Mesendoderm (in vitro differentiated cells): ENCODE data around the gene KCND3.

ENCODE experiments used
- DNase-seq: peaks from one replicate; pipeline ENCODE4 v3.0.0; 2013
- H2AK5ac ChIP-seq: 2 replicates; pipeline ENCODE4 v1.6.1; 2013; ENCODE audit warnings: low read length, inconsistent platforms
- H2BK120ac ChIP-seq: 2 replicates; pipeline ENCODE4 v1.6.1; 2013; ENCODE audit warnings: low read depth, mild to moderate bottlenecking, low read length, moderate library complexity, mixed read lengths
- H2BK15ac ChIP-seq: replicated peaks from 2 replicates; pipeline ENCODE4 v1.6.1; 2013; ENCODE audit warnings: low read depth, mild to moderate bottlenecking, moderate library complexity
- H2BK5ac ChIP-seq: 2 replicates; pipeline ENCODE4 v1.6.1; 2013; ENCODE audit warnings: low read length, inconsistent platforms
- H3K18ac ChIP-seq: 2 replicates; pipeline ENCODE4 v1.6.1; 2013; ENCODE audit warnings: mild to moderate bottlenecking, low read length, mixed read lengths
- H3K23ac ChIP-seq: one replicate; pipeline ENCODE4 v1.6.1; 2013; ENCODE audit warnings: low read length
- H3K27ac ChIP-seq: 2 replicates; pipeline ENCODE4 v1.5.1; 2013; ENCODE audit warnings: low read depth, mild to moderate bottlenecking, inconsistent platforms, low read length, moderate library complexity
- H3K27me3 ChIP-seq: 2 replicates; pipeline ENCODE4 v1.6.1; 2013; ENCODE audit warnings: low read length, control low read depth, mild to moderate bottlenecking, inconsistent platforms; ENCODE audit not compliant: insufficient read depth, poor library complexity
- H3K36me3 ChIP-seq: 2 replicates; pipeline ENCODE4 v1.6.1; 2013; ENCODE audit warnings: low read length, inconsistent platforms; ENCODE audit not compliant: control insufficient read depth, insufficient read depth
- H3K4ac ChIP-seq: one replicate; pipeline ENCODE4 v1.6.1; 2013; ENCODE audit warnings: low read depth, mild to moderate bottlenecking, low read length, moderate library complexity
- H3K4me1 ChIP-seq: 2 replicates; pipeline ENCODE4 v1.6.1; 2013; ENCODE audit warnings: low read depth, low read length, inconsistent platforms; ENCODE audit not compliant: control insufficient read depth
- H3K4me2 ChIP-seq: 2 replicates; pipeline ENCODE4 v1.6.1; 2013; ENCODE audit warnings: low read length
- H3K4me3 ChIP-seq: 2 replicates; pipeline ENCODE4 v1.5.1; 2013; ENCODE audit warnings: mild to moderate bottlenecking, low read length
- H3K56ac ChIP-seq: one replicate; pipeline ENCODE4 v1.6.1; 2013; ENCODE audit warnings: low read length
- H3K79me1 ChIP-seq: 2 replicates; pipeline ENCODE4 v1.6.1; 2013; ENCODE audit warnings: low read length, inconsistent platforms
- H3K79me2 ChIP-seq: 2 replicates; pipeline ENCODE4 v1.6.1; 2013; ENCODE audit warnings: mild to moderate bottlenecking, low read length; ENCODE audit not compliant: control insufficient read depth, insufficient read depth
- H3K9ac ChIP-seq: 2 replicates; pipeline ENCODE4 v1.6.1; 2013; ENCODE audit warnings: low read length, inconsistent platforms
- H4K5ac ChIP-seq: one replicate; pipeline ENCODE4 v1.6.1; 2013; ENCODE audit warnings: low read length
- H4K8ac ChIP-seq: one replicate; pipeline ENCODE4 v1.6.1; 2013; ENCODE audit warnings: low read depth, mild to moderate bottlenecking, control low read depth, low read length, moderate library complexity
- WGBS: extraction: QIAGEN DNeasy Blood & Tissue Kit; methylation state at CpG from one replicate; pipeline ENCODE4 v1.1.7; 2013; ENCODE audit warnings: low lambda C conversion rate, missing lambda C conversion rate; ENCODE audit not compliant: insufficient coverage; ENCODE audit errors: extremely low coverage; 5-methylcytosine and 5-hydroxymethylcytosine counted together

KCND3 gene

DNA sequence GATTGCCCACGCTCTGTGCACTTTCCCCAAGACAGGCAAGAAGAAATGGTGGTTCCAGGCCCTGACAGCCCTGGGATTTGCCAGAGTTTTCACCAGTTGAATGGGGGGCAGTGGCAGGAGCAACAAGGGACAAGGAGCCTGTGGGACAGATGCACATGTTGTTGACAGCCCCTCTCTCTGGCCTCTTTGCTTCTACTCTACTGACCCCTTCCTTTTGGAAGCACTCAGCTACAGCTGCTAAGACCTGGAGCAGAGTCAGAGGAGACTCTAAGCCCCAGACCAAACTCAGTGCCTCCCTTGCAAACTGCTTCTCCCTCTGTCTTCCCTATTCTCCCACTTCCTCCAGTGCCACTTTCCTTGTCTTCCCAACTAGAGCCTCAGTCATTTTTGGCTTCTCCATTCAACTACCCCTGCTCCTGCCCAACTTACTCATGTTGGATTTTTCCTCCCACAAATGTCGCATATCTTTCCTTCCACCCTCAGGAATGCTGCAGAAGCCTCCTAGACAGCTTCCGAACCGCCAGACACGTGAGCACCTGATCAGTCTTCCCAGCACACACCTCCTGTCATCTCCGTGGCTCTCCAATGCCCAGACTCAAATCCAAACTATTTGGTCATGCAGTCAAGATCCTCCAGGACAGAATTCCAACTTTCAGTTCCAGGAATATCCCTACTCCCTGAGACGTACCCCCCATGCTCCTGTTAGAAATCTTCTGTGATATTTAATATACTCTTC is 259.4 kb downstream of the KCND3 start:
- H3K79me1 ChIP-seq = peaks cover 1% of the 10 kb centered on the region
- H2AK5ac ChIP-seq = no peak overlapping the region
- no peak overlapping the region for H3K56ac ChIP-seq
- H3K27ac ChIP-seq = no peak overlapping the region
- no peak overlapping the region for H3K4ac ChIP-seq
- WGBS = no CpG with 5 or more reads among the region's 7 CpGs
- H3K9ac ChIP-seq = no peak overlapping the region
- no peak overlapping the region for H2BK5ac ChIP-seq
- no peak overlapping the region for H3K23ac ChIP-seq
- no peak overlapping the region for H4K5ac ChIP-seq
- no peak overlapping the region for H4K8ac ChIP-seq
- no peaks in the 10 kb centered on the region for H3K79me2 ChIP-seq
- no peak for DNase-seq
- no peak overlapping the region for H3K4me3 ChIP-seq
- no peak overlapping the region for H3K18ac ChIP-seq
- H3K27me3 ChIP-seq = no peaks in the 10 kb centered on the region
- no peak overlapping the region for H3K4me2 ChIP-seq
- H2BK15ac ChIP-seq = no peak overlapping the region
- peaks cover under 1% of the 10 kb centered on the region for H3K4me1 ChIP-seq
- H2BK120ac ChIP-seq = no peak overlapping the region
- H3K36me3 ChIP-seq = no peaks in the 10 kb centered on the region

DNA sequence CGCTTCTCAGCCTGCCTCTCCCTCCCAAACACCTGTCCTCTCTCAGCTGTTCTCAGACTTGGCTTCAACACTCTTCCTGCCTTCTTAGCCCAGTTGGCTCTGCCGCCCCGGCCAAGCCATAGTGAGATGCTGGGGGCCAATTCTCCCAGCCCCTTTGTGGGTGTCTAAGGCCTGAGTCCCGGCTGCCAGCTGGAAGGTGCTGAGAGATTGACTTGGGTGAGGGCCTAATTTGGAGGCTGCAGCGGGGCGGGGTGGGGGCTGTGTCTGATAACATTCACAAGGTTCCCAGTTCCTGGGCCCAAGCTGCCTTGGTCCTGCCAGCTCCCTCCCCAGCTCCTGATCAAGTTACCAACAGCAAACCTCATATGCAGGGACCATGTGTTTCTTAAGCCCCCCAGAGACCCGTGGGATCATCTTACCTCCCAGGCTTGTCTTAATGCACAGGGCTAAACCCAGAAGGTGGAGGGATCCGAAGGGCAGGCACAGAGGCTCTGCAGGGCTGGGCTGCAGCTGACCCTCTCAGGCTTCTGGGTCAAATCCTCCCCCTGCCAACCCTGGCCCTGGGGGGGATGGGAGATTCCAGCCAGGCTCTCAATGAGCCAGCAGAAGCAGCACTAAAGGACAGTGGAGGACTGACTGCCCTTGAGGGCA is 260.1 kb downstream of the KCND3 start:
- Histone ChIP-seq H3K4me2 (no peak overlapping the region), H3K4me3 (no peak overlapping the region), H3K23ac (no peak overlapping the region), H2AK5ac (no peak overlapping the region), H2BK15ac (no peak overlapping the region), H3K79me1 (peaks cover 1% of the 10 kb centered on the region), H3K79me2 (no peaks in the 10 kb centered on the region), H3K4ac (no peak overlapping the region), H2BK5ac (no peak overlapping the region), H4K5ac (no peak overlapping the region), H3K18ac (no peak overlapping the region), H3K27ac (no peak overlapping the region), H3K9ac (no peak overlapping the region), H3K56ac (no peak overlapping the region), H3K27me3 (no peaks in the 10 kb centered on the region), H2BK120ac (no peak overlapping the region), H3K36me3 (no peaks in the 10 kb centered on the region), H4K8ac (no peak overlapping the region), H3K4me1 (peaks cover 2% of the 10 kb centered on the region)
- no CpG with 5 or more reads among the region's 8 CpGs for WGBS
- DNase-seq = no peak

DNA sequence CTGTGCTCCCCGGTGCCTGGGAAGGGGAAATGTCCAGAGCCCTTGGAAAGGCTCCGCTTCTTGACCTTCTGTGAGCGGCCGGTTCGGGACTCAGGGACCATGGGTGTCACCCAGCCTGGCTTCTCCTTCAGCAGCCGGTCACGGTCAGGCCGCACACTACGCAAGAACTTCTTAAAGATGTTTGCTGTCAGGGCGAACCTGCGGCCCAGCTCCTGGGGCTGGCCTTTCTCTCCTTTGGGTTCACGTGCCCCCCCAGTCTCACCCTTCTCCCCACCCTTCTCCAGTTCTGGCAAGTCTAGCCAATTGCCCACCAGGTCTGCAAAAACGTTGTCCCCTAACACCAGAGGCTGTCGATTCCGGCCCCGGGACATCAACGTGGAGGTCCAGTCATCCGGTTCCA is 262.4 kb downstream of the KCND3 start:
- Histone ChIP-seq H3K4me3 (no peak overlapping the region), H3K4ac (no peak overlapping the region), H4K5ac (no peak overlapping the region), H3K79me2 (no peaks in the 10 kb centered on the region), H2AK5ac (no peak overlapping the region), H3K36me3 (no peaks in the 10 kb centered on the region), H2BK15ac (no peak overlapping the region), H3K23ac (no peak overlapping the region), H3K4me1 (peaks cover 2% of the 10 kb centered on the region), H2BK120ac (no peak overlapping the region), H3K79me1 (peaks cover 1% of the 10 kb centered on the region), H3K9ac (no peak overlapping the region), H3K27me3 (no peaks in the 10 kb centered on the region), H4K8ac (no peak overlapping the region), H3K18ac (no peak overlapping the region), H2BK5ac (no peak overlapping the region), H3K4me2 (no peak overlapping the region), H3K56ac (no peak overlapping the region), H3K27ac (no peak overlapping the region)
- WGBS = no CpG with 5 or more reads among the region's 18 CpGs
- no peak for DNase-seq

DNA sequence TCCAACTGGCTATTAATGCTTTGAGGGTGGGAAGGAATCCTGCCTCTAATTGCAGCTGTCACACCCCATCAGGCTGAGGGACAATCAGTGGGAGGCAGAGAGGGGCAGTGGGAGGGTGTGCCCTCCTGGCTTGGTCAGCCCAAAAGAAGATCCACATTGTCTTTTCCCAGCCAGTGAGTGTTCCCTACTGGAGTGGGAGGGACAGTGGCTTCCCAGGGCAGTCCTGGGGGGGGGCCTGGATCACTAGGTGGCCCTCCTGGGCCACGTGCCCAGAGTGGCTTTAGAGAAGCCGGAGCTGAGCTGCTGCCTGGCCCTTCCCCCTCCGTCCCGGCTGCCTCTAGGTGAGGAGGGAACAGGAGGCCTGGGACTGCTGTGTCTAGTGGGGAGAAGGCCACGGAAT is 264.3 kb downstream of the KCND3 start:
- no peak overlapping the region for H4K8ac ChIP-seq
- no peak overlapping the region for H2BK120ac ChIP-seq
- H3K4me3 ChIP-seq = no peak overlapping the region
- H3K9ac ChIP-seq = no peak overlapping the region
- no peak overlapping the region for H2BK15ac ChIP-seq
- peak; percentile 30 for DNase-seq
- H3K36me3 ChIP-seq = no peaks in the 10 kb centered on the region
- no peak overlapping the region for H3K27ac ChIP-seq
- H3K79me2 ChIP-seq = no peaks in the 10 kb centered on the region
- no peak overlapping the region for H4K5ac ChIP-seq
- H3K79me1 ChIP-seq = no peaks in the 10 kb centered on the region
- peak overlapping the region; percentile 19 for H3K56ac ChIP-seq
- no peak overlapping the region for H3K18ac ChIP-seq
- H2AK5ac ChIP-seq = no peak overlapping the region
- peaks cover 6% of the 10 kb centered on the region for H3K4me1 ChIP-seq
- no peak overlapping the region for H3K4me2 ChIP-seq
- H3K27me3 ChIP-seq = no peaks in the 10 kb centered on the region
- no peak overlapping the region for H3K4ac ChIP-seq
- no CpG with 5 or more reads among the region's 5 CpGs for WGBS
- no peak overlapping the region for H2BK5ac ChIP-seq
- no peak overlapping the region for H3K23ac ChIP-seq

DNA sequence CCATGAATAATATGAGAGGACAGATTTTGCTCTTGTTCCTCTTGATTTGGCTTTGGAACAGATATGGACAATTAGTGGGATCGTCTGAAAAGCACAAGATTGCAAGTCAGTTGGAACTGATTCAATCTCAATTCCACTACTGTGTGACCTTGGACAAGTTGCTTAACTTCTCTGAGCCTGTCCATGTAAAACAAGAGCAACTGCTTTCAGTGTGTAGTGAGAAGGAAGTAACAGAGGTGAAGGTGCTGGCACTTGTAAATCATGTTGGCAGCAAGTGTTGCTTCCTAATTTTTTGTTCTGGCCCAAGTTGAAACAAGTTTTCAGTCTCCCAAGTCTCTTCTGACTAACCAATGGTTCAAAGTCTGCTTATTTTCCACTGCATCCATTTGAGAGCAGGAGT is 265.6 kb downstream of the KCND3 start:
- no peak overlapping the region for H3K4me2 ChIP-seq
- H3K23ac ChIP-seq = no peak overlapping the region
- H4K5ac ChIP-seq = no peak overlapping the region
- DNase-seq = no peak
- H3K56ac ChIP-seq = no peak overlapping the region
- H2BK120ac ChIP-seq = no peak overlapping the region
- H2AK5ac ChIP-seq = no peak overlapping the region
- H3K27me3 ChIP-seq = no peaks in the 10 kb centered on the region
- no peak overlapping the region for H2BK5ac ChIP-seq
- H3K4me1 ChIP-seq = peaks cover 6% of the 10 kb centered on the region
- no peak overlapping the region for H3K4ac ChIP-seq
- no peak overlapping the region for H3K4me3 ChIP-seq
- no peak overlapping the region for H3K18ac ChIP-seq
- H3K36me3 ChIP-seq = no peaks in the 10 kb centered on the region
- no peaks in the 10 kb centered on the region for H3K79me2 ChIP-seq
- no peak overlapping the region for H2BK15ac ChIP-seq
- no peak overlapping the region for H4K8ac ChIP-seq
- no peaks in the 10 kb centered on the region for H3K79me1 ChIP-seq
- H3K27ac ChIP-seq = no peak overlapping the region
- no CpG with 5 or more reads among the region's 1 CpG for WGBS
- no peak overlapping the region for H3K9ac ChIP-seq
